WTC11 (cell line): Measurements from ENCODE around the gene YOD1.

Source experiments
- CREB1 ChIP-seq: sonication (generic); formaldehyde crosslinking; IDR thresholded peaks from 2 replicates; pipeline ENCODE4 v1.8.0; 2023; ENCODE audit warnings: mild to moderate bottlenecking, missing genetic modification reagents
- KAT7 ChIP-seq: sonication (generic); formaldehyde crosslinking; IDR thresholded peaks from 2 replicates; pipeline ENCODE4 v1.8.1; 2023; ENCODE audit warnings: missing genetic modification reagents, mild to moderate bottlenecking, borderline replicate concordance
- NR3C1 ChIP-seq: sonication (generic); formaldehyde crosslinking; conservative IDR thresholded peaks from 2 replicates; pipeline ENCODE4 v1.8.1; 2023; ENCODE audit warnings: low read depth, mild to moderate bottlenecking, missing genetic modification reagents
- SMAD3 ChIP-seq: sonication (generic); formaldehyde crosslinking; IDR thresholded peaks from 2 replicates; pipeline ENCODE4 v1.8.0; 2022; ENCODE audit warnings: missing genetic modification reagents, mild to moderate bottlenecking, borderline replicate concordance
- SP1 ChIP-seq: sonication (generic); formaldehyde crosslinking; conservative IDR thresholded peaks from 2 replicates; pipeline ENCODE4 v1.8.1; 2022; ENCODE audit warnings: missing genetic modification reagents
- TEAD1 ChIP-seq: sonication (generic); formaldehyde crosslinking; IDR thresholded peaks from 2 replicates; pipeline ENCODE4 v1.8.0; 2022; ENCODE audit warnings: mild to moderate bottlenecking, missing genetic modification reagents
- ZNF416 ChIP-seq: fragments of 250-450 bp; sonication (Bioruptor Pico); IDR thresholded peaks from 2 replicates; pipeline ENCODE4 v1.9.0; 2021; ENCODE audit warnings: mild to moderate bottlenecking, inconsistent platforms
- ZNF423 ChIP-seq: fragments of 250-450 bp; sonication (Bioruptor Pico); IDR thresholded peaks from 2 replicates; pipeline ENCODE4 v2.1.2; 2022; ENCODE audit warnings: mild to moderate bottlenecking, moderate library complexity
- TF ChIP-seq, protein P1 (sequence below): sonication (generic); formaldehyde crosslinking; conservative IDR thresholded peaks from 2 replicates; pipeline ENCODE4 v1.8.1; 2022; ENCODE audit warnings: mild to moderate bottlenecking, missing genetic modification reagents
- TF ChIP-seq, protein P2 (sequence below): fragments of 200-600 bp; IDR thresholded peaks from 2 replicates; pipeline ENCODE4 v1.8.0; 2022; ENCODE audit warnings: antibody characterized with exemption
- TF ChIP-seq, protein P3 (sequence below): fragments of 250-450 bp; sonication (Bioruptor Pico); IDR thresholded peaks from 2 replicates; pipeline ENCODE4 v1.9.0; 2021; ENCODE audit warnings: moderate library complexity, mild to moderate bottlenecking, inconsistent platforms, borderline replicate concordance
- TF ChIP-seq, protein P4 (sequence below): sonication (generic); formaldehyde crosslinking; IDR thresholded peaks from 2 replicates; pipeline ENCODE4 v1.8.1; 2023; ENCODE audit warnings: mild to moderate bottlenecking, missing genetic modification reagents, moderate library complexity
- TF ChIP-seq, protein P5 (sequence below): sonication (generic); formaldehyde crosslinking; IDR thresholded peaks from 2 replicates; pipeline ENCODE4 v1.8.1; 2022; ENCODE audit warnings: missing genetic modification reagents, borderline replicate concordance
- TF ChIP-seq, protein P6 (sequence below): sonication (generic); formaldehyde crosslinking; IDR thresholded peaks from 2 replicates; pipeline ENCODE4 v1.8.1; 2023; ENCODE audit warnings: mild to moderate bottlenecking, missing genetic modification reagents

DNA sequence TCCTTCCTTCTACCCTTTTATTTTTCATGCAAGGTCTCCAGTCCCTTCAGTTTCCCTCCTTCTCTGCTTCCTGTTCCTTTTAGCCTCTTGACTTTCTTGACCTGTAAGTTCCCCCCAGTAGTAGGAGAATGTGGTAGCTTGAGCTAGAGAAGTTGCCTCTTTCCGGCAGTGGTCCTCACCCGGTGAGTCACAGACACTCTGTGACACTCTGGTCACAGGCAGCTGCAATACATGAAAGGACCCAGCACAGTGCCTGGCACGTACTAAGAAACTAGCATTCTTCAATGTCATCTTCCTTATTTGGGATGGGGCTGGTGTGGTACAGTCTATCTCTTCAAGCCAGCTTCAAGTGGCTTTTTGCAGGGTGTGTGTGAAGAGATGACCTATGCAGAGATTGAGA lies 18.1 kb upstream of the YOD1 start:
- TF ChIP-seq, protein P1, sequence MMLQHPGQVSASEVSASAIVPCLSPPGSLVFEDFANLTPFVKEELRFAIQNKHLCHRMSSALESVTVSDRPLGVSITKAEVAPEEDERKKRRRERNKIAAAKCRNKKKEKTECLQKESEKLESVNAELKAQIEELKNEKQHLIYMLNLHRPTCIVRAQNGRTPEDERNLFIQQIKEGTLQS (CRISPR knock-in tag) = no peak
- TF ChIP-seq ZNF416 (CRISPR knock-in tag) = no peak
- TF ChIP-seq KAT7 (CRISPR knock-in tag) = no peak
- TF ChIP-seq, protein P2, sequence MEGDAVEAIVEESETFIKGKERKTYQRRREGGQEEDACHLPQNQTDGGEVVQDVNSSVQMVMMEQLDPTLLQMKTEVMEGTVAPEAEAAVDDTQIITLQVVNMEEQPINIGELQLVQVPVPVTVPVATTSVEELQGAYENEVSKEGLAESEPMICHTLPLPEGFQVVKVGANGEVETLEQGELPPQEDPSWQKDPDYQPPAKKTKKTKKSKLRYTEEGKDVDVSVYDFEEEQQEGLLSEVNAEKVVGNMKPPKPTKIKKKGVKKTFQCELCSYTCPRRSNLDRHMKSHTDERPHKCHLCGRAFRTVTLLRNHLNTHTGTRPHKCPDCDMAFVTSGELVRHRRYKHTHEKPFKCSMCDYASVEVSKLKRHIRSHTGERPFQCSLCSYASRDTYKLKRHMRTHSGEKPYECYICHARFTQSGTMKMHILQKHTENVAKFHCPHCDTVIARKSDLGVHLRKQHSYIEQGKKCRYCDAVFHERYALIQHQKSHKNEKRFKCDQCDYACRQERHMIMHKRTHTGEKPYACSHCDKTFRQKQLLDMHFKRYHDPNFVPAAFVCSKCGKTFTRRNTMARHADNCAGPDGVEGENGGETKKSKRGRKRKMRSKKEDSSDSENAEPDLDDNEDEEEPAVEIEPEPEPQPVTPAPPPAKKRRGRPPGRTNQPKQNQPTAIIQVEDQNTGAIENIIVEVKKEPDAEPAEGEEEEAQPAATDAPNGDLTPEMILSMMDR = no peak
- no peak for TF ChIP-seq SP1 (CRISPR knock-in tag)
- no peak for TF ChIP-seq NR3C1 (CRISPR knock-in tag)
- TF ChIP-seq TEAD1 (CRISPR knock-in tag) = no peak
- no peak for TF ChIP-seq SMAD3
- TF ChIP-seq, protein P3, sequence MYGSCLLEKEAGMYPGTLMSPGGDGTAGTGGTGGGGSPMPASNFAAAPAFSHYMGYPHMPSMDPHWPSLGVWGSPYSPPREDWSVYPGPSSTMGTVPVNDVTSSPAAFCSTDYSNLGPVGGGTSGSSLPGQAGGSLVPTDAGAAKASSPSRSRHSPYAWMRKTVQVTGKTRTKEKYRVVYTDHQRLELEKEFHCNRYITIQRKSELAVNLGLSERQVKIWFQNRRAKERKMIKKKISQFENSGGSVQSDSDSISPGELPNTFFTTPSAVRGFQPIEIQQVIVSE (CRISPR knock-in tag) = no peak
- no peak for TF ChIP-seq ZNF423
- TF ChIP-seq, protein P4, sequence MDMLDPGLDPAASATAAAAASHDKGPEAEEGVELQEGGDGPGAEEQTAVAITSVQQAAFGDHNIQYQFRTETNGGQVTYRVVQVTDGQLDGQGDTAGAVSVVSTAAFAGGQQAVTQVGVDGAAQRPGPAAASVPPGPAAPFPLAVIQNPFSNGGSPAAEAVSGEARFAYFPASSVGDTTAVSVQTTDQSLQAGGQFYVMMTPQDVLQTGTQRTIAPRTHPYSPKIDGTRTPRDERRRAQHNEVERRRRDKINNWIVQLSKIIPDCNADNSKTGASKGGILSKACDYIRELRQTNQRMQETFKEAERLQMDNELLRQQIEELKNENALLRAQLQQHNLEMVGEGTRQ (CRISPR knock-in tag) = no peak
- TF ChIP-seq, protein P5, sequence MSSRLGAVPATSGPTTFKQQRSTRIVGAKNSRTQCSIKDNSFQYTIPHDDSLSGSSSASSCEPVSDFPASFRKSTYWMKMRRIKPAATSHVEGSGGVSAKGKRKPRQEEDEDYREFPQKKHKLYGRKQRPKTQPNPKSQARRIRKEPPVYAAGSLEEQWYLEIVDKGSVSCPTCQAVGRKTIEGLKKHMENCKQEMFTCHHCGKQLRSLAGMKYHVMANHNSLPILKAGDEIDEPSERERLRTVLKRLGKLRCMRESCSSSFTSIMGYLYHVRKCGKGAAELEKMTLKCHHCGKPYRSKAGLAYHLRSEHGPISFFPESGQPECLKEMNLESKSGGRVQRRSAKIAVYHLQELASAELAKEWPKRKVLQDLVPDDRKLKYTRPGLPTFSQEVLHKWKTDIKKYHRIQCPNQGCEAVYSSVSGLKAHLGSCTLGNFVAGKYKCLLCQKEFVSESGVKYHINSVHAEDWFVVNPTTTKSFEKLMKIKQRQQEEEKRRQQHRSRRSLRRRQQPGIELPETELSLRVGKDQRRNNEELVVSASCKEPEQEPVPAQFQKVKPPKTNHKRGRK = no peak
- no peak for TF ChIP-seq CREB1 (CRISPR knock-in tag)
- TF ChIP-seq, protein P6, sequence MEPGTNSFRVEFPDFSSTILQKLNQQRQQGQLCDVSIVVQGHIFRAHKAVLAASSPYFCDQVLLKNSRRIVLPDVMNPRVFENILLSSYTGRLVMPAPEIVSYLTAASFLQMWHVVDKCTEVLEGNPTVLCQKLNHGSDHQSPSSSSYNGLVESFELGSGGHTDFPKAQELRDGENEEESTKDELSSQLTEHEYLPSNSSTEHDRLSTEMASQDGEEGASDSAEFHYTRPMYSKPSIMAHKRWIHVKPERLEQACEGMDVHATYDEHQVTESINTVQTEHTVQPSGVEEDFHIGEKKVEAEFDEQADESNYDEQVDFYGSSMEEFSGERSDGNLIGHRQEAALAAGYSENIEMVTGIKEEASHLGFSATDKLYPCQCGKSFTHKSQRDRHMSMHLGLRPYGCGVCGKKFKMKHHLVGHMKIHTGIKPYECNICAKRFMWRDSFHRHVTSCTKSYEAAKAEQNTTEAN (CRISPR knock-in tag) = no peak
